Endothelial cell of umbilical vein (primary cell): ENCODE measurements around the gene SLC35A2. TPM values are rescaled to one million over a fixed set of nuclear protein-coding genes. Genes with fewer than 3 reads are reported as not detected.

ENCODE experiments used
- BruUV-seq: library from RNA; stranded (reverse); fragments of 400-500 nt; replicated peaks from 2 replicates; lab custom pipeline; 2021; lab: Mats Ljungman, UMichigan
- CTCF ChIA-PET: fragments of 300-600, 350-600 bp; sonication (Branson Sonifier 250); formaldehyde crosslinking; loops from one replicate; lab custom pipeline; 2021; ENCODE audit warnings: antibody characterized with exemption, inconsistent platforms; lab: Charles Lee
- POLR2A ChIA-PET: fragments of 300-600, 350-600 bp; sonication (Branson Sonifier 250); formaldehyde crosslinking; loops from one replicate; lab custom pipeline; 2021; ENCODE audit warnings: antibody characterized with exemption, inconsistent platforms; lab: Charles Lee
- DNase-seq: peaks from one replicate; pipeline ENCODE4 v3.0.0-alpha.2; 2011; ENCODE audit warnings: low read depth, low spot score
- FAIRE-seq: peaks from 2 replicates; lab custom pipeline; 2011; peaks lifted over from hg19 to GRCh38; lab: Jason Lieb, UNC
- H2AFZ ChIP-seq: 2 replicates; pipeline ENCODE4 v1.6.0; 2012; ENCODE audit warnings: low read depth, low read length, control low read depth, inconsistent platforms
- H3K27ac ChIP-seq: 2 replicates; pipeline ENCODE4 v1.5.1; 2011; ENCODE audit warnings: low read depth, mild to moderate bottlenecking, control low read depth, low read length, moderate library complexity; ENCODE audit not compliant: insufficient read depth
- H3K27me3 ChIP-seq, 2 experiments: 2 replicates each; pipeline versions ENCODE4 v1.6.0 to v1.6.1; 2011; ENCODE audit warnings: low read length in 2 of 2, mixed read lengths in 1 of 2; ENCODE audit not compliant: control insufficient read depth in 2 of 2, insufficient read depth in 2 of 2
- H3K36me3 ChIP-seq, 2 experiments: 2 replicates in 1 of 2; 3 replicates in 1 of 2; pipeline ENCODE4 v1.5.1; 2011; ENCODE audit warnings: low read length in 2 of 2, mild to moderate bottlenecking in 1 of 2, moderate library complexity in 1 of 2; ENCODE audit not compliant: control insufficient read depth in 2 of 2, insufficient read depth in 2 of 2; ENCODE audit errors: extremely low read depth in 1 of 2
- H3K4me1 ChIP-seq: 3 replicates; pipeline ENCODE4 v1.5.1; 2011; ENCODE audit warnings: mild to moderate bottlenecking, low read length; ENCODE audit not compliant: control insufficient read depth, insufficient read depth; ENCODE audit errors: extremely low read depth
- H3K4me2 ChIP-seq: 2 replicates; pipeline ENCODE4 v1.6.1; 2011; ENCODE audit warnings: low read length, control low read depth, mixed read lengths; ENCODE audit not compliant: insufficient read depth
- H3K4me3 ChIP-seq, 3 experiments: fragments of 200-600 bp in 1 of 3; sonication (generic), shearing (Covaris generic) in 1 of 3; replicated peaks in 1 of 3; 2 replicates each; pipeline ENCODE4 v1.5.1; 2011 to 2016; ENCODE audit warnings: control low read depth in 3 of 3, low read length in 3 of 3, mild to moderate bottlenecking in 2 of 3, inconsistent platforms in 1 of 3, low read depth in 1 of 3, moderate library complexity in 1 of 3; ENCODE audit not compliant: insufficient read depth in 1 of 3
- H3K79me2 ChIP-seq: 2 replicates; pipeline ENCODE4 v1.6.0; 2012; ENCODE audit warnings: low read length, inconsistent platforms; ENCODE audit not compliant: control insufficient read depth, insufficient read depth
- H3K9ac ChIP-seq: replicated peaks from 2 replicates; pipeline ENCODE3; 2011; ENCODE audit warnings: low read length, control low read depth; ENCODE audit not compliant: insufficient read depth; ENCODE audit errors: extremely low read depth
- H3K9me1 ChIP-seq: replicated peaks from 3 replicates; pipeline ENCODE4 v1.6.0; 2011; ENCODE audit warnings: mild to moderate bottlenecking, low read length; ENCODE audit not compliant: control insufficient read depth, insufficient read depth; ENCODE audit errors: extremely low read depth
- H3K9me3 ChIP-seq: replicated peaks from 2 replicates; pipeline ENCODE4 v1.5.1; 2012; ENCODE audit warnings: low read length, inconsistent platforms; ENCODE audit not compliant: control insufficient read depth, insufficient read depth
- H4K20me1 ChIP-seq: replicated peaks from 2 replicates; pipeline ENCODE3; 2011; ENCODE audit warnings: mild to moderate bottlenecking, low read length; ENCODE audit not compliant: control insufficient read depth, insufficient read depth; ENCODE audit errors: extremely low read depth
- EZH2 ChIP-seq: IDR thresholded peaks from 2 replicates; pipeline ENCODE4 v1.6.1; 2012; ENCODE audit warnings: borderline replicate concordance, low read depth, mild to moderate bottlenecking, moderate library complexity, low read length, inconsistent platforms; ENCODE audit not compliant: severe bottlenecking
- FOS ChIP-seq: IDR thresholded peaks from 2 replicates; pipeline ENCODE4 v1.6.1; 2011; ENCODE audit warnings: mild to moderate bottlenecking, low read length, moderate library complexity, borderline replicate concordance; ENCODE audit not compliant: insufficient read depth
- JUN ChIP-seq: IDR thresholded peaks from 2 replicates; pipeline ENCODE4 v1.6.1; 2011; ENCODE audit warnings: borderline replicate concordance, low read depth; ENCODE audit not compliant: insufficient read length, insufficient read depth
- POLR2A ChIP-seq: IDR thresholded peaks from 2 replicates; pipeline ENCODE4 v1.6.1; 2012; ENCODE audit warnings: low read depth, mild to moderate bottlenecking, control low read depth, low read length
- dilution Hi-C: fragments of 300-500 bp; cut with MboI; formaldehyde crosslinking; loops from one replicate; pipeline ENCODE4 v1.15.0; 2019; ENCODE audit warnings: low sequenced_read_pairs; ENCODE audit not compliant: extremely low pct_ligation_motif_present
- intact Hi-C: fragments of 100-400 bp; cut with micrococcal nuclease; formaldehyde crosslinking; loops from one replicate; pipeline ENCODE4 v1.10.0; 2022
- polyA plus RNA-seq, 4 experiments: library from polyadenylated mRNA; depleted of rRNA in 3 of 4; stranded (reverse) in 3 of 4; unstranded in 1 of 4; fragments of >200 nt; gene quantifications; 2 replicates each; pipeline versions ENCODE4 v1.2.1 to v1.2.3, GENCODE V29; 2011 to 2012; ENCODE audit warnings: missing spikeins in 1 of 4
- total RNA-seq: library from RNA; stranded (reverse); gene quantifications from 2 replicates; pipeline ENCODE4 v1.2.3, GENCODE V29; 2021
- TF ChIP-seq, protein P1 (sequence below): IDR thresholded peaks from 2 replicates; pipeline ENCODE4 v1.6.1; 2011; ENCODE audit not compliant: insufficient read depth, insufficient read length

Gene SLC35A2
- total and polyA plus RNA-seq, 2 donors (not counting 3 experiments of a cell fraction or from before 2014, with no cell fraction given), result 31.4 to 64.5 TPM

DNA sequence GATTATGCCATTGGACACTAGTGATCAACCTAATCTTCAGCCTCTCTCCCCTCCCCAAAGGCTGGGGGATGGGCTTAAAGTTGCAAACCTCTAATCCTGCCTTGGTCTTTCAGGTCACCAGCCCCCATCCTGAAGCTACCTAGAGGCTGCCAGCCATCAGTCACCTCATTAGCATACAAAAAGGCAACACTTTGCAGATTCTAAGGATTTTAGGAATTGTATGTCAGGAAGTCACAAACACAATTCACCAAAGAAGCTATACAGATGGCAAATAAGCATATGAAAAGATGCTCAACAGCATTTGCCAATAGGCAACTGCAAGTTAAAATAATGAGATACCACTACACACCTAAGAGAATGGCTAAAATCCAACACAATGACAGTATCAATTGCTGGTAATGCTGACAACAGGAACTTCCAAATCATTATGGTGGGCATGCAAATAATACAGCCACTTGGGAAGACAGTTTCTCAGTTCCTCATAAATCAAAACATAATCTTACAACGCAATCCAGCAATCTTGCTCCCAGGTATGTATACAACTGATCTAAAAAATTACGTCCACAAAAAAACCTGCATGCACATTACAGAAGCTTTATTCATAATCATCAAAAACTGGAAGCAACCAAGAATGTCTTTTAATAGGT, 16.4 kb upstream of the SLC35A2 start:
- H3K9ac ChIP-seq, result no peak overlapping the region
- intact Hi-C loops, result no loop called here
- no TSS peak for BruUV-seq
- peak; percentile 50 for FAIRE-seq
- no peak overlapping the region for H3K27ac ChIP-seq
- no peak for TF ChIP-seq JUN
- no peak for TF ChIP-seq POLR2A
- TF ChIP-seq, protein P1, sequence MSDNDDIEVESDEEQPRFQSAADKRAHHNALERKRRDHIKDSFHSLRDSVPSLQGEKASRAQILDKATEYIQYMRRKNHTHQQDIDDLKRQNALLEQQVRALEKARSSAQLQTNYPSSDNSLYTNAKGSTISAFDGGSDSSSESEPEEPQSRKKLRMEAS, result no peak
- no peak overlapping the region for H3K4me2 ChIP-seq
- H3K9me3 ChIP-seq, result no peaks in the 10 kb centered on the region
- no peak for DNase-seq
- no peak overlapping the region for H3K4me3 ChIP-seq
- no peaks in the 10 kb centered on the region for H3K27me3 ChIP-seq
- no peaks in the 10 kb centered on the region for H3K4me1 ChIP-seq
- H2AFZ ChIP-seq, result no peak overlapping the region
- H3K79me2 ChIP-seq, result no peaks in the 10 kb centered on the region
- dilution Hi-C loops, result no loop called here
- ChIA-PET POLR2A (no interaction called here), CTCF (interaction anchor here (0.5 kb wide), 1 partner anchor 8 kb away, joined by 3 read pairs; no protein-coding TSS in a partner anchor)
- H4K20me1 ChIP-seq, result no peaks in the 10 kb centered on the region
- H3K9me1 ChIP-seq, result no peaks in the 10 kb centered on the region
- peaks cover 0 to 10% of the 10 kb centered on the region in 2 experiments for H3K36me3 ChIP-seq

DNA sequence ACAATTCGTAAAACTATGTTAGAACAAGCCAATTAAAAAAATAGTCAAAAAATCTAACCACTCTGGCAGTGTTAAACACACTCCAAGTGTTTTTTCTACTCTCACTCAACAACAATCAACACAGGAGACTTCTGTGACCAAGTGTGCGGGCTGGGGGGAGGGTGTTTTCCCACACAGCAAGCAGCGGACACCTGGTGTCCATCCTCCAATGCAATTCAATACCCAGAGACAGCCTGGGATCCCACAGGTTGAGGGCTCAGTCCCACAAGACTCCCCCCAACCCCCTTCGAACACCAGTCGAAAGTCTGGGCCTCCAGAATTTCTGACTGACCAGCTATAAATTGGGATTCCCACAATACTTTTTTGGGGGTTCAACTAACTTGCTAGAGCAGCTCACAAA, 15.7 kb upstream of the SLC35A2 start:
- Histone ChIP-seq H3K4me3 (no peak overlapping the region), H3K36me3 (peaks cover 0 to 10% of the 10 kb centered on the region in 2 experiments), H3K4me2 (no peak overlapping the region), H3K9me1 (no peaks in the 10 kb centered on the region), H2AFZ (no peak overlapping the region), H3K9me3 (no peaks in the 10 kb centered on the region), H4K20me1 (no peaks in the 10 kb centered on the region), H3K9ac (no peak overlapping the region), H3K27me3 (no peaks in the 10 kb centered on the region), H3K27ac (no peak overlapping the region), H3K4me1 (no peaks in the 10 kb centered on the region), H3K79me2 (no peaks in the 10 kb centered on the region)
- no peak for DNase-seq
- POLR2A ChIA-PET, result no interaction called here
- CTCF ChIA-PET, result interaction anchor here (0.5 kb wide), 1 partner anchor 8 kb away, joined by 3 read pairs; no protein-coding TSS in a partner anchor
- BruUV-seq, result no TSS peak
- intact Hi-C loops (no loop called here), dilution Hi-C loops (no loop called here)
- FAIRE-seq, result no peak
- TF ChIP-seq FOS (no peak), JUN (no peak), EZH2 (no peak)
